Body of pancreas (tissue), 4 donors: ENCODE measurements around the gene MACO1. TPM values are rescaled to one million over a fixed set of nuclear protein-coding genes. Genes with fewer than 3 reads are reported as not detected.
A peak's percentile ranks its signal among the peaks of the same experiment; 100 is the strongest.

Source experiments
- ATAC-seq: fragments of 150-250 bp; one replicate; pipeline ENCODE4 v1.9.1; 2016
- DNase-seq, 4 donors: peaks; one replicate each; pipeline ENCODE4 v3.0.0-alpha.2; 2019
- H3K27ac ChIP-seq, 4 donors: fragments of 200-600 bp; sonication (generic); 1 replicate in 3 of 4; 2 replicates in 1 of 4; pipeline versions ENCODE4 v1.5.1 to v1.6.1; 2016 to 2019; ENCODE audit warnings: mild to moderate bottlenecking in 1 of 4, mixed read lengths in 1 of 4, moderate library complexity in 1 of 4
- H3K27me3 ChIP-seq, 2 donors: fragments of 200-600 bp; sonication (generic); one replicate each; pipeline ENCODE4 v1.6.0; 2016; ENCODE audit warnings: mild to moderate bottlenecking in 1 of 2
- H3K36me3 ChIP-seq, 2 donors: fragments of 200-600 bp; sonication (generic); replicated peaks in 1 of 2; 2 replicates each; pipeline ENCODE4 v1.5.1; 2016; ENCODE audit warnings: low read depth in 2 of 2; ENCODE audit not compliant: insufficient read depth in 1 of 2
- H3K4me1 ChIP-seq: fragments of 200-600 bp; sonication (generic); one replicate; pipeline ENCODE4 v1.6.0; 2016
- H3K4me3 ChIP-seq, 2 donors: fragments of 200-600 bp; sonication (generic); 1 replicate in 1 of 2; 2 replicates in 1 of 2; pipeline ENCODE4 v1.5.1; 2016 to 2019
- H3K9me3 ChIP-seq, 3 donors: fragments of 200-600 bp; sonication (generic); 1 replicate in 2 of 3; 2 replicates in 1 of 3; pipeline ENCODE4 v1.5.1; 2016
- POLR2A ChIP-seq, 3 donors: fragments of 450-650 bp; IDR thresholded peaks; one replicate each; pipeline ENCODE4 v1.6.1; 2016; ENCODE audit warnings: antibody characterized with exemption in 3 of 3, mild to moderate bottlenecking in 2 of 3
- WGBS, 2 donors: methylation state at CpG; one replicate each; pipeline ENCODE4 v1.1.5; 2017; 5-methylcytosine and 5-hydroxymethylcytosine counted together
- intact Hi-C: fragments of 100-400 bp; cut with DNase I; formaldehyde crosslinking; loops from one replicate; pipeline ENCODE4 v1.15.1; 2023
- total RNA-seq, 2 donors: library from RNA; depleted of rRNA; stranded (reverse); fragments of >200 nt; gene quantifications; one replicate each; pipeline ENCODE4 v1.1.0, GENCODE V29; 2016
- TF ChIP-seq, protein P1 (sequence below), 7 experiments: fragments of 450-650 bp in 4 of 7; fragments of 200-600 bp in 3 of 7; sonication (generic) in 3 of 7; IDR thresholded peaks; one replicate each; pipeline ENCODE4 v1.5.1; 2016 to 2019; ENCODE audit warnings: antibody characterized with exemption in 7 of 7

The MACO1 gene
- total RNA-seq, 2 donors from 2014 or later: 21.3 to 23.4 TPM

DNA sequence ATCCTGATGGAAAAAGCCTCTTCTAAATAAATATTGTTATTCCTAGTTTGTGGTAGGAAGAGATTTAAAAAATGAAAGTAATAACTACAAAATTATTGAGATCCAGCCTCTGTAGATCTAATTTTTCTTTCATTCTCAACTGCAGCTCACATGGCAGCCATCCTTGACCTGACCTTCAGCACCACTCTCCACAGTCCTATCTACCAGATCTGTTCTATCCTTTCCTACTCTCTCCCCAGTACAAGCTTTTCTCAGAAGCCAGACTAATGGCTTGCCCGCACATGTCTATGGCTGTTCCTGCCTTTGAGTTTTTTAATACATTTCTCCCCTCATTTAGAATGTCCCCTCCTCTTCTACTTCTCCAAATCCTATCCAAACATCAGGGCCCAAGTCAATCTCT is 51.5 kb downstream of the MACO1 start:
- ATAC-seq: no peak
- no peak for TF ChIP-seq POLR2A (IDR thresholded peaks at IDR 0.05)
- TF ChIP-seq, protein P1, sequence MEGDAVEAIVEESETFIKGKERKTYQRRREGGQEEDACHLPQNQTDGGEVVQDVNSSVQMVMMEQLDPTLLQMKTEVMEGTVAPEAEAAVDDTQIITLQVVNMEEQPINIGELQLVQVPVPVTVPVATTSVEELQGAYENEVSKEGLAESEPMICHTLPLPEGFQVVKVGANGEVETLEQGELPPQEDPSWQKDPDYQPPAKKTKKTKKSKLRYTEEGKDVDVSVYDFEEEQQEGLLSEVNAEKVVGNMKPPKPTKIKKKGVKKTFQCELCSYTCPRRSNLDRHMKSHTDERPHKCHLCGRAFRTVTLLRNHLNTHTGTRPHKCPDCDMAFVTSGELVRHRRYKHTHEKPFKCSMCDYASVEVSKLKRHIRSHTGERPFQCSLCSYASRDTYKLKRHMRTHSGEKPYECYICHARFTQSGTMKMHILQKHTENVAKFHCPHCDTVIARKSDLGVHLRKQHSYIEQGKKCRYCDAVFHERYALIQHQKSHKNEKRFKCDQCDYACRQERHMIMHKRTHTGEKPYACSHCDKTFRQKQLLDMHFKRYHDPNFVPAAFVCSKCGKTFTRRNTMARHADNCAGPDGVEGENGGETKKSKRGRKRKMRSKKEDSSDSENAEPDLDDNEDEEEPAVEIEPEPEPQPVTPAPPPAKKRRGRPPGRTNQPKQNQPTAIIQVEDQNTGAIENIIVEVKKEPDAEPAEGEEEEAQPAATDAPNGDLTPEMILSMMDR (IDR thresholded peaks at IDR 0.05): no peak
- Histone ChIP-seq H3K27ac (no peak overlapping the region), H3K4me3 (no peak overlapping the region), H3K9me3 (no peaks in the 10 kb centered on the region), H3K36me3 (peaks cover 0 to 1% of the 10 kb centered on the region in 2 donors), H3K4me1 (peaks cover 36% of the 10 kb centered on the region), H3K27me3 (no peaks in the 10 kb centered on the region)
- intact Hi-C loops: no loop called here
- DNase-seq: no peak
- WGBS, 2 donors: 88 to 97% methylated on average over 1 of the region's 1 CpG

DNA sequence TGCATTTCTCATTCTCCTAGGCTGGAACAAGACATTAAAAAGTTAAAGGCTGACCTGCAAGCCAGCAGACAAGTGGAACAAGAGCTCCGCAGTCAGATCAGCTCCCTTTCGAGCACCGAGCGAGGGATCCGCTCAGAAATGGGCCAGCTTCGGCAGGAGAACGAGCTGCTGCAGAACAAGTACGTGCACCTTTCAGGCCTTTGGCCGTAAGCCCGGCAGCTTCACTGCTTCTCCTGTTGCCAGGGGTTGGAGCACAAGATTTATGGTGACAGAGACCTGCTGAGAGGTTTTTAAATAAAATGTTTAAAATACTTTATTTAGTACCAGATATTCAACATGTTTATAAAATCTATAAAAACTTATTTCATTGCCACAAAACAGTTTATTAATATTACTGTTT is 53.4 kb downstream of the MACO1 start:
- TF ChIP-seq, protein P1 (IDR thresholded peaks at IDR 0.05): no peak
- no peak for TF ChIP-seq POLR2A (IDR thresholded peaks at IDR 0.05)
- H3K27me3 ChIP-seq: no peaks in the 10 kb centered on the region
- peak; percentile 56 to 82 (median 68) for DNase-seq
- H3K4me1 ChIP-seq: peaks cover 19% of the 10 kb centered on the region
- WGBS, 2 donors: 18 to 25% methylated on average over 10 of the region's 10 CpGs
- no peaks in the 10 kb centered on the region for H3K9me3 ChIP-seq
- H3K4me3 ChIP-seq: no peak overlapping the region
- intact Hi-C loops: no loop called here
- H3K27ac ChIP-seq: peak overlapping the region in 2 of 4 donors; percentile 35 to 36
- ATAC-seq: peak; percentile 70
- H3K36me3 ChIP-seq: peaks cover 0 to 1% of the 10 kb centered on the region in 2 donors

DNA sequence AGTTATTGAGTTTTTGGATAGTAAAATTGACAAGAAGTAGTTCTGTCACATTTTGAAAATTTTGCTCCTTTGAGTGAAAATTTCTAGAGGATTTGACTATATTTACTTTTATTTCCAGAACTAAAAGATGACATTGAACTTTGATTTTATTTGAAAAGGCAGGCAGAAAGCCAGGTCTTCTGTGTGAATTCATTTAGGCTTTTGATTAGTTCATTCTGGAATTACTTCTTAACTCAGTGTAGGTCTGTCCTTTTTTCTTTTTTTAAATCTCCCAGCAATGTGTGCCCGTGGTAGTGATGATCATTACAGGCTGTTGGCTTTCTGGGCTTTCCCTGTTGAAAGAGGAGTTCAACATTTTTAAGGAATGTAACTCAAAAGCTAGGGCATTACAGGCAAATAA is 53.8 kb downstream of the MACO1 start:
- ATAC-seq (no peak), DNase-seq (no peak)
- intact Hi-C loops: no loop called here
- H3K27me3 ChIP-seq: no peaks in the 10 kb centered on the region
- peak overlapping the region in 2 of 4 donors; percentile 35 to 36 for H3K27ac ChIP-seq
- H3K4me3 ChIP-seq: no peak overlapping the region
- H3K36me3 ChIP-seq: peaks cover 0 to 4% of the 10 kb centered on the region in 2 donors
- H3K9me3 ChIP-seq: no peaks in the 10 kb centered on the region
- TF ChIP-seq, protein P1 (IDR thresholded peaks at IDR 0.05): no peak
- no peak for TF ChIP-seq POLR2A (IDR thresholded peaks at IDR 0.05)
- peaks cover 16% of the 10 kb centered on the region for H3K4me1 ChIP-seq
- 4 to 24% methylated on average over 1 of the region's 1 CpG for WGBS, 2 donors

DNA sequence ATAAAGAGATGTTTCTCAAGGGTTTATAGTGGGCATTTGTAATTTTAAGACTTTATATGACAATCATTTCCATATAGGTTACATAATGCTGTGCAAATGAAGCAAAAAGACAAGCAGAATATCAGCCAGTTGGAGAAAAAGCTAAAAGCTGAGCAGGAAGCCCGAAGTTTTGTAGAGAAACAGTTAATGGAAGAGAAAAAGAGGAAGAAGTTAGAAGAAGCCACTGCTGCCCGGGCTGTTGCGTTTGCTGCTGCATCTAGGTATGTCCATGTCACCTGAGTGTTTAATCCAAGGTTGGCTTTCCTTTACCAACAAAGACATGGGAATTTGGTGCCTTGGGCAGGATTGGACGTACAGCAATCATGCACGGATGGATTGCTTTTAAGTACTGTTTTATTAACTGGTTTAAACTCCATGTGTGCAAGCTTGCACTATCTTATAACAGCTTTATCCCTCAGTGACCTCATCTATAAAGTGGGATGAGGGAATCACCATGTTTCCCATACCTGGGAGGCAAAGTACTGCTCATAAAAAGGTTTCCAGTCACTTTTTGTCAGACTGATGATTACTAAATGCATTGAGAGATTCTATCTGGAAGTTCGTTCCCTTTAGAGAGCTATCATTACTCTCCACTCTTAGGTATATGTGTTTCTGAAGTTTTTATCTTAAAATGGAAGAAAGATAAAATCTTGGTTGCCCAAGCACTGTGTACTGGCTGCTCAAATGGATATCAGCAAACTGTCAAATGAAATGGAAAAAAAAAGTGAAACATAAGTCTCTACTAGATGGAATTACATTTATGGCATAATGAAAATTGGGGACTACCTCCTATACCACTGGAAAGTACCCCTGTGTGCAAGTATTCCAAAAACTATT is 55.1 kb downstream of the MACO1 start:
- Histone ChIP-seq H3K36me3 (peaks cover 0 to 6% of the 10 kb centered on the region in 2 donors), H3K4me3 (no peak overlapping the region), H3K27me3 (no peaks in the 10 kb centered on the region), H3K27ac (no peak overlapping the region), H3K4me1 (peaks cover 16% of the 10 kb centered on the region), H3K9me3 (no peaks in the 10 kb centered on the region)
- DNase-seq: no peak
- intact Hi-C loops: no loop called here
- ATAC-seq: no peak
- 52 to 79% methylated on average over 6 of the region's 6 CpGs for WGBS, 2 donors
- TF ChIP-seq POLR2A (IDR thresholded peaks at IDR 0.05): no peak
- TF ChIP-seq, protein P1 (IDR thresholded peaks at IDR 0.05): no peak
